HG03575 (cell line): ENCODE results near the gene DAZAP2.
"Not testable (repeated sequence)": the region's sequence is repeated elsewhere in the genome, so short reads cannot be mapped to it uniquely, and the experiment has no call there.

ENCODE experiments used
- ATAC-seq: cut with Tn5 transposase; IDR thresholded peaks from one replicate; pipeline ENCODE4 v1.9.1; 2021; ENCODE audit not compliant: unreplicated experiment, insufficient number of reproducible peaks, low FRiP score; ENCODE audit errors: extremely low read depth

Gene DAZAP2

GRCh38 chr12:51242876-51243275 is 4.2 kb downstream of the DAZAP2 start:
- ATAC-seq = no peak

- ATAC-seq = no peak
These were observed 5.6 kb downstream of the DAZAP2 start for GRCh38 chr12:51244269-51244668.

GRCh38 chr12:51245476-51246253 is 7.0 kb downstream of the DAZAP2 start:
- ATAC-seq = no peak

GRCh38 chr12:51246254-51246853 is 7.7 kb downstream of the DAZAP2 start:
- ATAC-seq = no peak

- ATAC-seq = no peak
These were observed 9.0 kb downstream of the DAZAP2 start for GRCh38 chr12:51247523-51248206.

GRCh38 chr12:51253276-51253675 is 14.7 kb downstream of the DAZAP2 start:
- ATAC-seq = no peak

- ATAC-seq = no peak
These were observed 15.9 kb downstream of the DAZAP2 start for GRCh38 chr12:51254536-51254935.

GRCh38 chr12:51259600-51259999 is 21.0 kb downstream of the DAZAP2 start:
- ATAC-seq = not testable (repeated sequence)

- no peak for ATAC-seq
These were observed 24.1 kb downstream of the DAZAP2 start for GRCh38 chr12:51262758-51263177.

GRCh38 chr12:51263341-51263740 is 24.7 kb downstream of the DAZAP2 start:
- ATAC-seq = no peak

GRCh38 chr12:51264297-51264696 is 25.7 kb downstream of the DAZAP2 start:
- no peak for ATAC-seq

GRCh38 chr12:51265024-51265423 is 26.4 kb downstream of the DAZAP2 start:
- no peak for ATAC-seq

- ATAC-seq = no peak
These were observed 30.8 kb downstream of the DAZAP2 start for GRCh38 chr12:51269174-51270066.

GRCh38 chr12:51270067-51270950 is 31.7 kb downstream of the DAZAP2 start, which contains the start of gene SMAGP:
Gene SMAGP, minus strand, starts transcription at chr12:51270415. Its CDS starts 1,137 bp downstream, at chr12:51269278.
- no peak for ATAC-seq

- no peak for ATAC-seq
These were observed 32.4 kb downstream of the DAZAP2 start for GRCh38 chr12:51270951-51271518.

GRCh38 chr12:51272810-51273209 is 34.2 kb downstream of the DAZAP2 start:
- not testable (repeated sequence) for ATAC-seq

- no peak for ATAC-seq
These were observed 36.5 kb downstream of the DAZAP2 start for GRCh38 chr12:51275088-51275487.
